Smooth muscle cell (in vitro differentiated cells): ENCODE measurements around the gene IL1B. TPM values are rescaled to one million over a fixed set of nuclear protein-coding genes. Genes with fewer than 3 reads are reported as not detected.

Source experiments
- DNase-seq: peaks from one replicate; lab custom pipeline; 2025; ENCODE audit not compliant: unreplicated experiment; lab: John Stamatoyannopoulos, UW
- H2AFZ ChIP-seq: fragments of 200-600 bp; sonication (generic); 2 replicates; pipeline ENCODE4 v1.6.0; 2016; ENCODE audit warnings: antibody characterized with exemption, low read depth, mild to moderate bottlenecking
- H3F3A ChIP-seq: fragments of 200-600 bp; sonication (generic); 2 replicates; pipeline ENCODE4 v1.6.0; 2017; ENCODE audit warnings: antibody characterized with exemption, low read depth
- H3K27ac ChIP-seq: fragments of 200-600 bp; sonication (generic); 2 replicates; pipeline ENCODE4 v1.5.1; 2016; ENCODE audit warnings: low read depth, mild to moderate bottlenecking
- H3K27me3 ChIP-seq: fragments of 200-600 bp; sonication (generic); 2 replicates; pipeline ENCODE4 v1.6.1; 2016; ENCODE audit warnings: low read depth, mild to moderate bottlenecking
- H3K36me3 ChIP-seq: fragments of 200-600 bp; sonication (generic); 2 replicates; pipeline ENCODE4 v1.5.1; 2016; ENCODE audit warnings: low read depth
- H3K4me1 ChIP-seq: fragments of 200-600 bp; sonication (generic); 2 replicates; pipeline ENCODE4 v1.5.1; 2016; ENCODE audit warnings: low read depth
- H3K4me2 ChIP-seq: fragments of 200-600 bp; sonication (generic); 2 replicates; pipeline ENCODE4 v1.6.0; 2016; ENCODE audit warnings: mild to moderate bottlenecking
- H3K4me3 ChIP-seq: fragments of 200-600 bp; sonication (generic); 2 replicates; pipeline ENCODE4 v1.5.1; 2016; ENCODE audit warnings: mild to moderate bottlenecking
- H3K79me2 ChIP-seq: fragments of 200-600 bp; sonication (generic); 2 replicates; pipeline ENCODE4 v1.6.0; 2016; ENCODE audit warnings: low read depth, mild to moderate bottlenecking
- H3K9ac ChIP-seq: fragments of 200-600 bp; sonication (generic); 2 replicates; pipeline ENCODE4 v1.6.0; 2016; ENCODE audit warnings: low read depth
- H3K9me3 ChIP-seq: fragments of 200-600 bp; sonication (generic); replicated peaks from 2 replicates; pipeline ENCODE4 v1.5.1; 2016; ENCODE audit warnings: low read depth
- H4K20me1 ChIP-seq: fragments of 200-600 bp; sonication (generic); 2 replicates; pipeline ENCODE4 v1.6.0; 2016; ENCODE audit warnings: low read depth
- CTCF ChIP-seq: fragments of 200-600 bp; sonication (generic); IDR thresholded peaks from 2 replicates; pipeline ENCODE4 v1.5.1; 2017; ENCODE audit warnings: borderline replicate concordance, mild to moderate bottlenecking, antibody characterized with exemption; ENCODE audit not compliant: insufficient read depth, poor library complexity, severe bottlenecking
- WGBS: methylation state at CpG from one replicate; pipeline ENCODE4 v1.1.7; 2016; ENCODE audit warnings: low lambda C conversion rate; 5-methylcytosine and 5-hydroxymethylcytosine counted together
- polyA plus RNA-seq: library from polyadenylated mRNA; unstranded; fragments of >200 nt; fragmentation: Nextera tagmentation; extraction: Ambion mirVana; gene quantifications from 2 replicates; pipeline ENCODE4 v1.2.1, GENCODE V29; 2016
- total RNA-seq: library from RNA; depleted of rRNA; stranded (reverse); fragments of >200 nt; gene quantifications from 2 replicates; pipeline ENCODE4 v1.2.3, GENCODE V29; 2014

The IL1B gene
- total and polyA plus RNA-seq, 2 experiments from 2014 or later, result not detected

GRCh38 chr2:112850588-112850987, 14.0 kb upstream of the IL1B start:
- no peaks in the 10 kb centered on the region for H3F3A ChIP-seq
- H3K27me3 ChIP-seq, result no peaks in the 10 kb centered on the region
- no peaks in the 10 kb centered on the region for H3K36me3 ChIP-seq
- no peak overlapping the region for H3K4me3 ChIP-seq
- WGBS, result 70% methylated on average over 5 of the region's 5 CpGs
- TF ChIP-seq CTCF, result no peak
- H3K4me2 ChIP-seq, result no peak overlapping the region
- H3K4me1 ChIP-seq, result no peaks in the 10 kb centered on the region
- no peak overlapping the region for H2AFZ ChIP-seq
- DNase-seq, result no peak
- no peaks in the 10 kb centered on the region for H3K9me3 ChIP-seq
- H3K9ac ChIP-seq, result no peak overlapping the region
- H3K27ac ChIP-seq, result no peak overlapping the region
- H4K20me1 ChIP-seq, result no peaks in the 10 kb centered on the region
- no peaks in the 10 kb centered on the region for H3K79me2 ChIP-seq

- Histone ChIP-seq H3K27ac (no peak overlapping the region), H2AFZ (no peak overlapping the region), H3K4me2 (no peak overlapping the region), H3K79me2 (no peaks in the 10 kb centered on the region), H4K20me1 (no peaks in the 10 kb centered on the region), H3K4me1 (no peaks in the 10 kb centered on the region), H3F3A (no peaks in the 10 kb centered on the region), H3K27me3 (no peaks in the 10 kb centered on the region), H3K9ac (no peak overlapping the region), H3K36me3 (no peaks in the 10 kb centered on the region), H3K9me3 (no peaks in the 10 kb centered on the region), H3K4me3 (no peak overlapping the region)
- TF ChIP-seq CTCF, result no peak
- DNase-seq, result no peak
- 88% methylated on average over 11 of the region's 11 CpGs for WGBS
These were observed 13.4 kb upstream of the IL1B start for GRCh38 chr2:112849956-112850355.

- no peak for TF ChIP-seq CTCF
- Histone ChIP-seq H3K9me3 (no peaks in the 10 kb centered on the region), H3K27me3 (no peaks in the 10 kb centered on the region), H3K36me3 (no peaks in the 10 kb centered on the region), H3K4me1 (no peaks in the 10 kb centered on the region), H2AFZ (no peak overlapping the region), H3K79me2 (no peaks in the 10 kb centered on the region), H4K20me1 (no peaks in the 10 kb centered on the region), H3K27ac (no peak overlapping the region), H3K9ac (no peak overlapping the region), H3F3A (no peaks in the 10 kb centered on the region), H3K4me2 (no peak overlapping the region), H3K4me3 (no peak overlapping the region)
- no peak for DNase-seq
- WGBS, result 91% methylated on average over 1 of the region's 1 CpG
These were observed 12.3 kb upstream of the IL1B start for GRCh38 chr2:112848833-112849232.

GRCh38 chr2:112846031-112846430, 9.5 kb upstream of the IL1B start:
- TF ChIP-seq CTCF, result no peak

More at GRCh38 chr2:112846031-112846430, 9.5 kb upstream of the IL1B start:
- no peaks in the 10 kb centered on the region for H3K79me2 ChIP-seq
- H3K9ac ChIP-seq, result no peak overlapping the region
- H2AFZ ChIP-seq, result no peak overlapping the region
- H4K20me1 ChIP-seq, result no peaks in the 10 kb centered on the region
- no peaks in the 10 kb centered on the region for H3K36me3 ChIP-seq
- H3K4me1 ChIP-seq, result no peaks in the 10 kb centered on the region
- H3K27ac ChIP-seq, result no peak overlapping the region
- WGBS, result 92% methylated on average over 6 of the region's 6 CpGs
- no peaks in the 10 kb centered on the region for H3K27me3 ChIP-seq
- H3K9me3 ChIP-seq, result no peaks in the 10 kb centered on the region
- H3F3A ChIP-seq, result no peaks in the 10 kb centered on the region
- no peak overlapping the region for H3K4me3 ChIP-seq
- no peak for DNase-seq
- H3K4me2 ChIP-seq, result no peak overlapping the region
